Upper lobe of left lung (tissue), 4 donors: Measurements from ENCODE around the gene SLAIN1.
"Not testable (repeated sequence)": the region's sequence is repeated elsewhere in the genome, so short reads cannot be mapped to it uniquely, and the experiment has no call there.

ENCODE experiments used
- CTCF ChIP-seq, 6 experiments: fragments of 450-650 bp in 4 of 6; fragments of 200-600 bp in 2 of 6; sonication (generic) in 2 of 6; IDR thresholded peaks; one replicate each; pipeline ENCODE4 v1.5.1; 2016 to 2019; ENCODE audit warnings: antibody characterized with exemption in 6 of 6
- POLR2AphosphoS5 ChIP-seq, 2 donors: sonication (generic); formaldehyde crosslinking; IDR thresholded peaks; one replicate each; pipeline ENCODE4 v1.5.1; 2017; ENCODE audit warnings: antibody characterized with exemption in 2 of 2

GRCh38 chr13:77662831-77663230, 34.7 kb upstream of the SLAIN1 start:
- TF ChIP-seq CTCF, POLR2AphosphoS5 (IDR thresholded peaks at IDR 0.05): not testable (repeated sequence)
